Activated CD4-positive, CD25-positive, alpha-beta regulatory T cell treated with anti-CD3 and anti-CD28 coated beads, Interleukin-2, amount 50 U/mL, for 24 hours (primary cell): ENCODE results near the gene CBFA2T3.
"Not testable (repeated sequence)": the region's sequence is repeated elsewhere in the genome, so short reads cannot be mapped to it uniquely, and the experiment has no call there.

ENCODE experiments used
- ATAC-seq, 2 donors: fragments of 150-1000 bp; cut with Tn5 transposase; one replicate each; pipeline ENCODE4 v1.10.0; 2021; ENCODE audit warnings: mild to moderate bottlenecking in 1 of 2, moderate library complexity in 1 of 2

CBFA2T3 gene

GRCh38 chr16:88977018-88977811 lies at the start of gene CBFA2T3:
TSS of gene CBFA2T3 (minus strand) at chr16:88977207. CDS start at chr16:88976807, 400 bp downstream.
- ATAC-seq: no peak

DNA sequence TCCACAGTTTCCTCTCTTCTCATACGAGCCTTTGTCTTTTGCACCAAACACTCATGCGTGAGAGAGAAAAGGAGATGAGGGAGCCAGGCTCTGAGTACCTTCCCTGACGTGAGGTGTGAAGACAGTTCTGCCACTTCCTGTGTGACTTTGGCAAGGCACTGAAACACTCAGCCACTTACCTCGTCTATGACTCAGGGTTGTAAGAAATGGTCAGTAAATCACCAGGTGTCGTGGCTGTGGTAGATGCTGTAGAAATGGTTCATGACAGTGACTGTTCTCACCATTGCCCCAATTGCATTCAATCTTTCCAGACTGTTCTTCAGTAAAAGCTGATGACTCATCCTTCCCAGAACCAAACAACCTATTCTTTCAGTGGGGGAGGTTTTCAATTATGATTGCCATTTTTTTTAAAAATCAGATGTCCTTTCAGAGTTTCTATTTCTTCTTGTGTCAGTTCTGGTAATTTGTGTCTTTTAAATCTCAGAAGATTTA lies 49.2 kb upstream of the CBFA2T3 start:
- ATAC-seq: peak; percentile 99

DNA sequence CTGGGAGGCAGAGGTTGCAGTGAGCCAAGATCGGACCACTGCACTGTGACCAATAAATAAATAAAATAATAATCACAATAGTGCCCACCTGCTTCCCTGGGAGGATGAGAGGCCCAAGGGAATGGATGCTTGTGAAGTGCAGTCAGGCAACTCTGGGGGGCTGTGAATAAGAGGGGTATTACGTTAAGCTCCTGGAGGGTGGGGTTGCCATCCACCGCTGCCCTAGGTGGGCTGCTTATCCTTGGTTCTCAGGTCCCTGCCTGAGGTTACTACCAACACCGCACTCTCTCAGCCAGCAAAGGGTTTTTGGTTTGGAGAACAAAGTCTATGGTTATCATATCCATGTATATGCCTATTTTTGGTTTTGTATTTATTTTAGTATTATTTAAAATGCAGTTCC lies 48.6 kb upstream of the CBFA2T3 start:
- ATAC-seq: no peak

- ATAC-seq: no peak
Observed at GRCh38 chr16:89024546-89025060, 47.6 kb upstream of the CBFA2T3 start.

DNA sequence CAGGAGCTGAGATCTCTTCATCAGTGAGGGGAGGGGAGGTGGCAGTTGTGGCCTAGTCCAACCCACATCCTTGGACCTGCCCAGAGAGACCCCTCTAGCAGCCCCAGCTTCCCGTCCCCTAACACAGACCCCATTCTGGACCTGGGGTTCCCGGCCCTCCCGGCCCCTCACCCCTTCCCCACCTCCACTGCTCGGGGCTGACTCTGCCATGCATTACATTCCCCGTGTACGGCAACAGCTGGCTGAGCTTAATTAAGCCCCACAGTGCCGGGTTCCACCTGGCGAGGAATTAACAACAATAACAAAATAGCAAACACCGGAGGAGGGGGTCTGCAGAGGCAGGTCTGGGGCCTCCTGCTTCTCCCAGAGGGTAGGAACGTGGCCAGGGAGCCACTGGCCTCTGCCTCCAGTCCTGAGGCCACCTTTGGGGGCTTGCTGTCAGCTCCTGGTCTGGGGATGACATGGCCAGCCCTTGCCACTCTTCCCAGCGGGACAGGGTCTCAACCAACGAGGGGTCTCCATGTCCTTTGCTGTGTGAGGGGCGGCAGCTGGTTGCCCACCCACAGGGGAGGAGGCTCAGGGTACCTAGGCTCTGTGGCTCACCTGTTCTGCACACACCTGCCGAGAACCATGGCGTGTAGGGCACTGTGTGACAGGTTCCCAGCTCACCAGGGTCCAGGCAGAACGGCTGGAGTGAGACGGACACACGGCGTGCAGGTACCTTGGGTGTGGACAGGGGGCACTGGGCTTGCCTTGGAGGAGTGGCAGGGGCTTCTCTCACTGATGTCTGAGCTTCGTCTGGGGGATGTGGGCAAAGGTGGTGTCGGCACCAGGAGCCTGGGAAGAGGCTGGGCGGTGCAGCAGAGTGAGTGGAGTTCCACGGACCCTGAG lies 46.9 kb upstream of the CBFA2T3 start:
- ATAC-seq: no peak

GRCh38 chr16:89023151-89023551 lies 46.1 kb upstream of the CBFA2T3 start:
- ATAC-seq: no peak

DNA sequence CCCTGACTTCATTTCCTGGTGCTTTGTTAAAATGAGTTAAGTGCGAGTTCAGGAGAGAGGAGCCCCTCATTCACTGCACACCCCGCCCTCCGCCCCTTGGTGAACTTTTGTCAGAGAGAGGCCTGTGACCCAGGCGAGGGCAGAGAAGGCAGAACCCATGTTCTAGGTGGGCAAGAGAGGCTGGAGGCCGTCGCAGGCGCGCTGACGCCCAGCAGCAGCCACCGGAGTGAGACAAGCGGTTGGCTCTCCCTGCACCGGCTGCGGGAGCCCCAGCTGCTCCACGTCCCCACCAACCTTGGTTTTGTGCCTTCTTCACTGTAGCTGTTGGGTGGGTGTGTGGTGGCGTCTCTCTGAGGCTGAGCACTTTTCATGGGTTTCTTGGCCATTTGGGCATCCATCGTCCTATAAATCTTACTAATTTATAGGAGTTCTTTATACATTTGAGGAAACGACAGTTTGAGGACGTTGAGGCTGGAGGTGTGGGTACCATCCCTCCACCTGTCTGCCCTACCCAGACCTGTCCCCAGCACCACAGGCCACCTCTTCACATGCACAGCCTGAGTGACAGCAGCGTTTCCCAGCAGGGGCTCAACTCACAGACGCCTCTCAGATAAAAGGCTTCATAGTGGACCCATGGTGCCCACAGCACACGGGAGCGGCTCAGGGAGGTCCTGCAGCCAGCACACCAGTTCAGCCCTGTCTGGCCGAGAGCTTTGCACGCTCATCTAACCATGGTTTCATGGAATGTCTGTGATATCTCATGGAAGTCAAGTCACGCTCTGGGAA lies 45.2 kb upstream of the CBFA2T3 start:
- no peak for ATAC-seq

DNA sequence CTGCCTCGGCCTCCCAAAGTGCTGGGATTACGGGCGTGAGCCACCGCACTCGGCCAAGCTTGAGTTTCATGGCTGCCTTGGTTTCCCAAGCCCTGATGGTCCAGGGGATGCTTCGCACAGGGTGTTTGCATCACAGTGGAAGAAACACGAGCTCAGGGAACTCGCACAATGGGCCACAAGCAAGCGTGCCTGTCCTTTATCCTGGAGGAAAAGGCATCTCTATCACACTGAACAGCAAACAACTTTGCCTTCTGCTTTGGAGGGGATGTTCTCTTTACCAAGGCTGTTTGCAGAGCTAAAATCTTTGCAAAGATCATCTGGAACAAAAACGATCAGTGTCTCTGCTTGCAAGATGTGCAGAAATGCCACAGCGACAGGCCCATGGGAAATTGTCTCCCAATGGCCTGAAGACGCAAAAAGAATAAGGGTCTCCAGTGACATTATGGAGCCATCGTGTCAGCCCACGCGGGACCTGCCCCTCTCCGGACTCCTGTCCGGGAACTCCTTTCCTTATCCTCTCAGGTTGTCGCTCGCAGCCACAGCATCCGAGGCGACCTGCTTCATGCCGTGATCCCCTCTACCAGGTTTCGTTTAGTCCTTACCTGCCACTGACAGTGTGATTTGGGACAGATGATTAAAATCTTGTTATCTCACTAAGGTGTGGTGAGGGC lies 44.1 kb upstream of the CBFA2T3 start:
- ATAC-seq: no peak

DNA sequence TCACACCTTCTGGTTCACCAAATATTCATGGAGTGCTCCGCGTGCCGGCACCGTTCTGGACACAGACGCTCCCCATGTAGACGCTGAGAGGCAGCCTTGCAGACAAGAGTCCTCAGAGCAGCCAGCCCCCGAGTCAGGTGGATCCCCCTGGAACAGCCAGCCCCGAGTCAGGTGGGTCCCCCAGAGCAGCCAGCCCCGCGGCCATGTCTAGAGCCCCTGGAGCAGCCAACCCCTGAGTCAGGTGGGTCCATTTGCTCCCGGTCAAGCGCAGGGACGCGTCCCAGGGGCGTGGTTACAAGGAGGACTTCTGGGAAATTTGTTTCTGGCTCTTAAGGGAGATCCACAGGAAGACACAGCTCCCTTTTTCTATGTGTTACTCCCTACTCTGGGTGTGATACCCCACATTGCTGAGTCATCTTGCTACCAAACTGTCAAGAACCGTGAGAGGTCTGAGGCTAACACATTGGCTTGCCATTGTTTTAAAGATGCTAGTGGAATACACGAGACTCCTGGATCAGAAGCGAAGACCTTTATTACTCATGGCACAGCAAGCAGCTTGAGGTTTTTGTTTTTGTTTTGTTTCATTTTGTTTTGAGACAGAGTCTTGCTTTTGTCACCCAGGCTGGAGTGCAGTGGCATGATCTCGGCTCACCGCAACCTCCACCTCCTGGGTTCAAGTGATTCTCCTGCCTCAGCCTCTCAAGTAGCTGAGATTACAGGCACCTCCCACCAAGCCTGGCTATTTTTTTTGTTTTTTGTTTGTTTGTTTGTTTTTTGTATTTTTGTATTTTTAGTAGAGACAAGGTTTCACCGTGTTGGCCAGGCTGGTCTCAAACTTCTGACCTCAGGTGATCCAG lies 43.3 kb upstream of the CBFA2T3 start:
- ATAC-seq: peak; percentile 84 to 88

DNA sequence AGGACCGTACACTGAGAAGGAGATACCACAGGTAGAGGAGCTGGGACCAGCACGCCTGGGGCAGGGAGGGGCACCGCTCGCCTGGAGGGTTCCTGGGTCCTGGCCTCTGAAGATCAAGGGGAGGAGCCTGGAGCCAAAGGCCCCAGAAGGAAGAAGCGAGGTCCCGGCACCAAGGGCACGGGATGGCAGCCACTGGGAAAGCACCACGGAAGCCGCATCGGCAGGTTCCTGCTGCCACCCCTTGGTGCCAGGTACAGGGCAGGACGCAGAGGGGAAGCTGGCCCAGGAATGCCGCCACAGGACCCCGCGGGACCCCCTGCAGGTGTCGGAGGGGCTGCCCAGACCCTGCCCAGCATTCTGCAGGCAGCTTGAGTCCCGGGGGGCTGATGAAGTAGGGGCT lies 42.5 kb upstream of the CBFA2T3 start:
- no peak for ATAC-seq

- ATAC-seq: no peak
Observed at GRCh38 chr16:89018282-89019158, 41.5 kb upstream of the CBFA2T3 start.

DNA sequence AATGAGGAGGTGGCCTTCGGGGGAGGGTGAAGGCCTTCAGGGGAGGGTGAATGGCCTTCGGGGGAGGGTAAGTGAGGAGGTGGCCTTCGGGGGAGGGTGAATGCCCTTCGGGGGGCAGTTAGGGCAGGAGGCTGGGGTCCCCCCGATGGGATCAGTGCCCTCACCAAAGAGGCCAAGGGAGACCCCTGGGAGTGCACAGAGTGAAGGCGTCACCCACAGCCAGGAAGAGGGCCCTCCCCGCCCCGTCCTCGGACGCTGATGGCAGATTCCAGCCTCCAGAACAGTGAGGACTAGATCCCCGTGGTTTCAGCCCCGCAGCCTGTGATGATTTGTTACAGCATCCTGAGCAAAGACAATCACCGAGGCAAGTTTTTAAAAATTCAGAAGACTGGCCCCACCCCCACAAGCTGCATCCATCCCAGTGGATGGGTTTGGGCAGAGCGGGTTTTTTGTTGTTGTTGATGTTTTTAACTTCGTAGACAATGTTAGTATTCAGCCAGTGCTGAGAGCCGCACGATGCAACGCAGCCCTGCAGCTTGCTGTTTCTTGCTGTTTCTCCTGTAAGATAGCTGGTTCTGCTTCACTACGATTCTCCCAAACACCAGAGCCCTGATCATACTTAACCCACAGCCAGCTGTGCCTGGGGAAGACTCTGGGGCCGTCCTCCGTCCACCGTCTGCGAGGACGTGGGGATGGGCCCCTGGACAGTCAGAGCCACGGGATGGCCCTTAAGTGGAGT lies 40.7 kb upstream of the CBFA2T3 start:
- no peak for ATAC-seq

DNA sequence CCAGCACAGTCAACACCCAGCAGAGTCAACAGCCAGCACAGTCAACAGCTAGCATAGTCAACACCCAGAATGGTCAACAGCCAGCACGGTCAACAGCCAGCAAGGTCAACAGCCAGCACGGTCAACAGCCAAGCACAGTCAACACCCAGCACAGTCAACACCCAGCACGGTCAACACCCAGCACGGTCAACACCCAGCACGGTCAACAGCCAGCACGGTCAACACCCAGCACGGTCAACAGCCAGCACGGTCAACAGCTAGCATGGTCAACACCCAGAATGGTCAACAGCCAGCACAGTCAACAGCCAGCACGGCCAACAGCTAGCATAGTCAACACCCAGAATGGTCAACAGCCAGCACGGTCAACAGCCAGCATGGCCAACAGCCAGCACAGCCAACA lies 39.6 kb upstream of the CBFA2T3 start:
- ATAC-seq: not testable (repeated sequence)

GRCh38 chr16:89015271-89015859 lies 38.4 kb upstream of the CBFA2T3 start:
- ATAC-seq: no peak

GRCh38 chr16:89014403-89015230 lies 37.6 kb upstream of the CBFA2T3 start:
- no peak for ATAC-seq

GRCh38 chr16:89013692-89014402 lies 36.8 kb upstream of the CBFA2T3 start:
- no peak for ATAC-seq

DNA sequence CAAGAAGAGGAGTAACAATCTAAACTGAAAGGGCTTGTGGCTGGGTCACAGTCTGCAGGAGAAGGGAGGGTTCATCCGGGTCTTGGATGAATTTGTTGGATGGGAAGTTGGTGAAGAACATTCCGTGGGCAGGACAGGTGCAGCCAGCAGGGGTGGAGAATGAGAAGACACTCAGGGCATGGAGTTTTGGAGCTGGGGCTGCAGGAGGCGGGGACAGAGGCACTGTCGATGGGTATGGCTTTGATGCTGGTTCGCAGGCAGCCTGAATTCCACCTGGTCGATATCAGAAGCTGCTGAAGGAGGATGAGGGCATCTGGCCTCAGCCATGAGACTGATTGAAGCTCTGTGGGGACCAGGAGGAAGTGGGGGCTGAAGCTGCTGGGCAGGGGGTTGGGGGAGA lies 36.1 kb upstream of the CBFA2T3 start:
- ATAC-seq: no peak
